Spleen (tissue), 7 donors: ENCODE data around the gene CNN2.

Experiments
- CTCF ChIP-seq, 11 experiments: fragments of 200-600 bp in 7 of 11; fragments of 450-650 bp in 4 of 11; sonication (generic) in 4 of 11; IDR thresholded peaks in 8 of 11; conservative IDR thresholded peaks in 3 of 11; 1 replicate in 7 of 11; 2 replicates in 4 of 11; pipeline versions ENCODE4 v1.4.0 to v1.8.0; 2016 to 2021; ENCODE audit warnings: antibody characterized with exemption in 11 of 11, inconsistent platforms in 4 of 11, mild to moderate bottlenecking in 1 of 11
- POLR2A ChIP-seq, 3 donors: fragments of 450-650 bp; IDR thresholded peaks; one replicate each; pipeline ENCODE4 v1.5.1; 2017; ENCODE audit warnings: antibody characterized with exemption in 3 of 3, mild to moderate bottlenecking in 1 of 3
- POLR2AphosphoS5 ChIP-seq, 3 donors: sonication (generic); formaldehyde crosslinking; IDR thresholded peaks; one replicate each; pipeline ENCODE4 v1.5.1; 2017; ENCODE audit warnings: antibody characterized with exemption in 3 of 3
- donor health status: DM: no; HTN: no; CAD: no; lungs with moderate emphysema.
- donor health status: DM: no; HTN: no; CAD: no.
- donor health status: DM: no; HTN: no; CAD: no.

DNA sequence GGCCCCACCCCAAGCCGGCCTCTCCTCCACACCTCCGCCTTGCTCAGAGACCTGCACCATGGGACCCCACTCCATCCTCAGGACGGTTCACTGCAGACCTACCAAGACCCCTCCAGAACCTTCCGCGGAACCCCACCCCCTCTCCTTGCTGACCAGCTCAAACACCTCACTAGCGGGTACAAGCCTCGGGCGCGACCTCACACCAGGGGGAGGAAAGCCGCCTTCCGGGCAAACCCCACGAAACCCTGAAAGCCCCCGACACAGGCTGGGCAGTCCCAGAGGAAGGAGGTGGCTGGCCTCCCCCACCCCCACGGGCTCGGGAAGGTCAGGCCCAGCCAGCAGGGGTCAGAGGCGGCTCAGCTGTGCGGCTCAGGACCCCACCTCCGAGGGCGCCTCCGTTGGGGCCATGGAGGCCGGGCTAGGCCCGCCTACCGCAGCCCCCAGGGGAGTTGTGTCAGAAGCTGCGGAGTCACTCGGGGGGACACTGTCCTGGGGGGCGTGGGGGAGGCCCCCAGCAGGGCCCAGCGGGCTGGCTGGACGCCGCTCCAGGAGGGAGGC is 16.3 kb upstream of the CNN2 start:
- no peak for TF ChIP-seq CTCF (IDR thresholded peaks at IDR 0.05 in 8 of 11, conservative IDR thresholded peaks at IDR 0.05 in 3 of 11)
- no peak for TF ChIP-seq POLR2A (IDR thresholded peaks at IDR 0.05)
- peak in 1 of 3 donors; percentile 3 for TF ChIP-seq POLR2AphosphoS5 (IDR thresholded peaks at IDR 0.05)
